Activated CD8-positive, alpha-beta memory T cell treated with anti-CD3 and anti-CD28 coated beads, Interleukin-2, amount 10 ng/mL, durations not matched to agents 7 days and 5 days (primary cell): ENCODE measurements around the gene RWDD1. TPM values are rescaled to one million over a fixed set of nuclear protein-coding genes. Genes with fewer than 3 reads are reported as not detected.

Experiments
- ATAC-seq: fragments of 150-1000 bp; cut with Tn5 transposase; one replicate; pipeline ENCODE4 v1.10.0; 2021; ENCODE audit warnings: moderate library complexity
- CTCF ChIA-PET: fragments of 350-600 bp; sonication (Branson Sonifier 250); formaldehyde crosslinking; loops from one replicate; lab custom pipeline; 2021; ENCODE audit warnings: antibody characterized with exemption; lab: Charles Lee
- DNase-seq: peaks from one replicate; pipeline ENCODE4 v3.0.0-alpha.2; 2020
- H3K27ac Mint-ChIP-seq: one replicate; pipeline ENCODE4 v1.8.0; 2021; ENCODE audit warnings: mild to moderate bottlenecking, mixed read lengths
- H3K27me3 Mint-ChIP-seq: one replicate; pipeline ENCODE4 v1.8.0; 2021; ENCODE audit warnings: mixed read lengths
- H3K36me3 Mint-ChIP-seq: one replicate; pipeline ENCODE4 v1.8.0; 2021; ENCODE audit warnings: mild to moderate bottlenecking, mixed read lengths
- H3K4me1 Mint-ChIP-seq: one replicate; pipeline ENCODE4 v1.8.0; 2021; ENCODE audit warnings: mixed read lengths
- H3K4me3 Mint-ChIP-seq: one replicate; pipeline ENCODE4 v1.8.0; 2021; ENCODE audit warnings: mild to moderate bottlenecking, moderate library complexity, mixed read lengths
- H3K9me3 Mint-ChIP-seq: one replicate; pipeline ENCODE4 v1.8.0; 2022; ENCODE audit warnings: low read depth, mixed read lengths
- total RNA-seq, 2 experiments: library from RNA; stranded (reverse); gene quantifications; one replicate each; pipeline ENCODE4 v1.2.3, GENCODE V29; 2021

The RWDD1 gene
- total RNA-seq, 2 experiments from 2014 or later = 39.9 to 44.2 TPM

- DNase-seq = no peak
- peaks cover 20% of the 10 kb centered on the region for H3K27me3 Mint-ChIP-seq
- no peaks in the 10 kb centered on the region for H3K36me3 Mint-ChIP-seq
- H3K4me3 Mint-ChIP-seq = no peak overlapping the region
- peaks cover 9% of the 10 kb centered on the region for H3K4me1 Mint-ChIP-seq
- ATAC-seq = no peak
- CTCF ChIA-PET = interaction anchor here (0.5 to 1.4 kb wide), 2 partner anchors 276 to 286 kb away, joined by 3 to 4 read pairs; no protein-coding TSS in a partner anchor
- no peaks in the 10 kb centered on the region for H3K9me3 Mint-ChIP-seq
- no peak overlapping the region for H3K27ac Mint-ChIP-seq
Measured at GRCh38 chr6:116564311-116564710, 7.0 kb upstream of the RWDD1 start.

DNA sequence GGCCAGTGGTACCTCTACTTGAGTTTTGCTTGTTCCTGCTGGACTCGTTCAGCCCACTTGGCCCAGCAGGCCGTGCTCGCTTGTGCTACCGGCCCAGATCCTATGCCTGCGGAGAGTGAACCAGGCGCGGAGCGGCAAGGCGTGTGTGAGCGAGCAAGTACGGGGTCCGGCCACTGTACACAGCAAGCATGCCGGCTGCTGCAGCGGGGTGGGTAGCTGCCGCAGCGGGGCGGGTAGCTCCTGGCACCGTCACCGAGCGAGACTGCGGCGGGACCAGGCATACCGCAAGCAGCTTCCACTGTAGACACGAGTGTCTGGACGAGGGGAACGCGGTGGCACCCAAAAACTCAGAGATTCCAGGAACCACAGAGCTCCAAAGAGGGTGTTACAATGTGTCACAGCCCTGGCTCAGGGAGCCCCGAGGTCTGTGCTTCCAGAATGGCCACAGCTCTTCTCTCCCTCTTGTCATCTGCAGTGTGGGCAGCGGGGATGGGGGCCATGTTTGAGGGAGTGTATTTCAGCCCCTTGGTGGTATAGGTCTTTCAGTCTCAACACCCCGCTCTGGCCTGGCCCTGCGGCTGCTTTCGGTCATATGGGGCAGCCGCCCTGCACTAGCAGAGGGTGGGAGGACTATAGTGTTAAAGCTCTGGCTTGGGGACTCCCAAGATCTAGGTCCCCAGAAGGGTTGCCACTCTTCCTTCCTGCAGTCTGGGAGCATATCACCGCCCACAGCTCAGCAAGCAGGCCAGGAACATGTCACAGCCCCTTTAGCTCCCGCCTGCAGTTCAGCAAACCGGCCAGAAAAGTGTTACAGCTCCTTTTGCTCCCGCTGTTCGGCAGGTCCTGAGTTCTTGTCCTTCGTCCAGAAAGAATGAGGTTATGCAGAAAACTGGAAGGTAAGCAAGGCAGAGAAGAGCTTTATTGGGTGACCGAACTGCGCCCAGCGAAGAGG is 6.1 kb upstream of the RWDD1 start:
- Mint-ChIP-seq H3K27me3 (peaks cover 20% of the 10 kb centered on the region), H3K4me1 (peaks cover 14% of the 10 kb centered on the region), H3K9me3 (no peaks in the 10 kb centered on the region), H3K36me3 (no peaks in the 10 kb centered on the region), H3K4me3 (no peak overlapping the region), H3K27ac (no peak overlapping the region)
- ATAC-seq = peak; percentile 37
- DNase-seq = no peak
- CTCF ChIA-PET = interaction anchor here (0.8 to 1.4 kb wide), 2 partner anchors 277 to 304 kb away, joined by 3 to 4 read pairs; no protein-coding TSS in a partner anchor

GRCh38 chr6:116568111-116568510 is 3.2 kb upstream of the RWDD1 start:
- H3K27ac Mint-ChIP-seq = no peak overlapping the region

GRCh38 chr6:116568821-116569755 is 2.2 kb upstream of the RWDD1 start:
- CTCF ChIA-PET = interaction anchor here (0.6 kb wide), 1 partner anchor 231 kb away, joined by 3 read pairs; no protein-coding TSS in a partner anchor
- ATAC-seq (no peak), DNase-seq (no peak)
- H3K4me3 Mint-ChIP-seq = no peak overlapping the region
- peaks cover 10% of the 10 kb centered on the region for H3K27me3 Mint-ChIP-seq
- H3K36me3 Mint-ChIP-seq = peaks cover 2% of the 10 kb centered on the region
- H3K4me1 Mint-ChIP-seq = peaks cover 35% of the 10 kb centered on the region
- H3K27ac Mint-ChIP-seq = no peak overlapping the region
- H3K9me3 Mint-ChIP-seq = no peaks in the 10 kb centered on the region

More at GRCh38 chr6:116568111-116568510, 3.2 kb upstream of the RWDD1 start:
- ATAC-seq = no peak
- no peak for DNase-seq
- Mint-ChIP-seq H3K4me1 (peaks cover 26% of the 10 kb centered on the region), H3K4me3 (no peak overlapping the region), H3K27me3 (peaks cover 16% of the 10 kb centered on the region), H3K9me3 (no peaks in the 10 kb centered on the region), H3K36me3 (no peaks in the 10 kb centered on the region)
- CTCF ChIA-PET = no interaction called here

DNA sequence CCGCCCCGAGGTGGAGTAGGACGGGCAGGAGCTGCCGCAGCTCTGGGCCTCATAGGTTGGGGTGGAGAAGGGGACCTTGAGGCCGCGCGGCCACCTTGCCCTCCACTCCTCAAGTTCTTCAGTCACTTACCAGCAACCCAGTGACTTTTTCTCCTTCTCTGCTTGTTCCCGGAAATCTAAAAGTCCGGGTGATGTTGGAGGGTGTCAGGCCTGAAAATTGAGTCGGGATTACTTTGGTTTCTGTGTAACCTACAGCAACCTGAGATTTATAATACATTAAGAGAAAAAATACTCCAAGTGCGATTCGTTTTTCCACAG is 338 bp downstream of the RWDD1 start:
- Mint-ChIP-seq H3K9me3 (no peaks in the 10 kb centered on the region), H3K27me3 (no peaks in the 10 kb centered on the region), H3K4me1 (peaks cover 40% of the 10 kb centered on the region), H3K4me3 (peak overlapping the region; percentile 96), H3K27ac (peak overlapping the region; percentile 97), H3K36me3 (peaks cover 15% of the 10 kb centered on the region)
- no peak for ATAC-seq
- no peak for DNase-seq
- CTCF ChIA-PET = interaction anchor here (0.9 to 2.8 kb wide), 10 partner anchors 10 to 318 kb away, joined by 3 to 27 read pairs (median 3); partner anchors contain the start of genes RSPH4A, TSPYL1 and TSPYL4

- CTCF ChIA-PET = interaction anchor here (1.0 to 2.8 kb wide), 8 partner anchors 9 to 295 kb away, joined by 3 to 27 read pairs (median 3); partner anchors contain the start of gene TSPYL1
- Mint-ChIP-seq H3K9me3 (no peaks in the 10 kb centered on the region), H3K27me3 (no peaks in the 10 kb centered on the region), H3K36me3 (peaks cover 17% of the 10 kb centered on the region), H3K4me3 (peak overlapping the region; percentile 96), H3K4me1 (peaks cover 43% of the 10 kb centered on the region), H3K27ac (peak overlapping the region; percentile 97)
- ATAC-seq (no peak), DNase-seq (no peak)
Measured at GRCh38 chr6:116572162-116572561, 858 bp downstream of the RWDD1 start.

GRCh38 chr6:116575227-116575626 is 3.9 kb downstream of the RWDD1 start:
- DNase-seq (no peak), ATAC-seq (no peak)
- H3K36me3 Mint-ChIP-seq = peaks cover 31% of the 10 kb centered on the region
- H3K27me3 Mint-ChIP-seq = no peaks in the 10 kb centered on the region
- CTCF ChIA-PET = no interaction called here
- no peak overlapping the region for H3K4me3 Mint-ChIP-seq
- no peak overlapping the region for H3K27ac Mint-ChIP-seq
- H3K9me3 Mint-ChIP-seq = no peaks in the 10 kb centered on the region
- peaks cover 40% of the 10 kb centered on the region for H3K4me1 Mint-ChIP-seq

DNA sequence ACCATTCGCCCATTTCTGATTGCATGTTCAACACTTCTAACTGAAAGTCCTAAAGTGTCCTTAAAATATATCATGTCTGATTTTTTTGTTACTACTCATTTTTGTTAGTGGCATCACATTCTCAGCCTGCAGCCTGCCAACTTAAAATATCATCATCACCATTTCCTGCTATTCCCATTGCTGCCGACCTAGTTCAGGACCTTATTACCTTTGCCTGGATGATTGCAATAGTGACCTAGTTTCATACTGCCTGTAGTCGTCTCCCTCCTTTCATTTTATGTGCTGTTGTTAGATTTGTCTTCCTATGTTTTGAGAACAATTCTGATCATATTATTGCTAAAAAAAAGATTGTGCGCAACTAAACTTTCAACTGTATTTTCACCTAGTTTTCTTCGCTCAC is 6.2 kb downstream of the RWDD1 start:
- ATAC-seq (no peak), DNase-seq (no peak)
- CTCF ChIA-PET = interaction anchor here (0.5 to 0.7 kb wide), 2 partner anchors 13 to 162 kb away, joined by 3 read pairs; no protein-coding TSS in a partner anchor
- peaks cover 36% of the 10 kb centered on the region for H3K36me3 Mint-ChIP-seq
- no peaks in the 10 kb centered on the region for H3K27me3 Mint-ChIP-seq
- H3K4me3 Mint-ChIP-seq = no peak overlapping the region
- H3K9me3 Mint-ChIP-seq = no peaks in the 10 kb centered on the region
- no peak overlapping the region for H3K27ac Mint-ChIP-seq
- H3K4me1 Mint-ChIP-seq = peaks cover 32% of the 10 kb centered on the region

DNA sequence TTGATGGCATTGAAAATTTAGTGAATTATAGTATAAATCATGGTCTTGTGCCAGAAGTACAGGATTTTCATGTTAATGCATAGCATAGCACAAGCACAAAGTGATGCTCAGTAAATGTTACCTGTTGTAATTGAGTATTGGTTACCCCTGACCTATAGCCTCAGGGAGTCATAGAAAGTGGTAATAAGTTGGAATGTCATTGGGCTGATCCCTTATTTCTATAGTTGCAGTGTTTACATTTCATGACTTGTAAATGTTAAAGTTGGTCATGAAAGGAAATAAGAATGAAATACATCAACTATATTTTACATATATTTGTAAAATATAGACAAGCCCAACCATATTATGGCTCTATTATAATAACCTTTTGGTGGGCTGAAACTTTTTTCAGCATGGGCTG is 7.0 kb downstream of the RWDD1 start:
- CTCF ChIA-PET = no interaction called here
- Mint-ChIP-seq H3K27me3 (no peaks in the 10 kb centered on the region), H3K4me1 (peaks cover 25% of the 10 kb centered on the region), H3K36me3 (peaks cover 36% of the 10 kb centered on the region), H3K9me3 (no peaks in the 10 kb centered on the region), H3K27ac (no peak overlapping the region), H3K4me3 (no peak overlapping the region)
- DNase-seq = no peak
- ATAC-seq = no peak

DNA sequence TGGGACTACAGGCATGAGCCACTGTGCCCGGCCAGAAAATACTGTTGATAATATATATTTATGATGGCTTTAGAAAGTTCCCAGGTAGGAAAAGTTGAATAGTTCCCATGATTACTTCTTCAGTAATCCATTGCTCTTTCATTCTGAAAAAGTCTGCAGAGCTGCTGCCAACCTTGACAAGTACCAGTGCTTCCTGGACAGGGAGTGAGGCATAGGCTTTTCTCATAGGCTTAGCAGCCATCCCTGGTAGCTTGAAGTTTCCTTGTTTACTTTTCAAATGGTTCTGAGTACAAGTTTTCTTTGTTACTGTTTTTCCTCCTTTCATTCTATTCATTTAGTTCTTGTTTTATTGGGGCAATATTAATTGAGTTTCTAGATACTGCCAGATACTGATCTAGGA is 7.8 kb downstream of the RWDD1 start:
- Mint-ChIP-seq H3K27me3 (no peaks in the 10 kb centered on the region), H3K9me3 (no peaks in the 10 kb centered on the region), H3K27ac (no peak overlapping the region), H3K36me3 (peaks cover 35% of the 10 kb centered on the region), H3K4me1 (peaks cover 18% of the 10 kb centered on the region), H3K4me3 (no peak overlapping the region)
- no peak for DNase-seq
- CTCF ChIA-PET = interaction anchor here (1.1 kb wide), 2 partner anchors 16 to 18 kb away, joined by 3 read pairs; no protein-coding TSS in a partner anchor
- ATAC-seq = no peak

DNA sequence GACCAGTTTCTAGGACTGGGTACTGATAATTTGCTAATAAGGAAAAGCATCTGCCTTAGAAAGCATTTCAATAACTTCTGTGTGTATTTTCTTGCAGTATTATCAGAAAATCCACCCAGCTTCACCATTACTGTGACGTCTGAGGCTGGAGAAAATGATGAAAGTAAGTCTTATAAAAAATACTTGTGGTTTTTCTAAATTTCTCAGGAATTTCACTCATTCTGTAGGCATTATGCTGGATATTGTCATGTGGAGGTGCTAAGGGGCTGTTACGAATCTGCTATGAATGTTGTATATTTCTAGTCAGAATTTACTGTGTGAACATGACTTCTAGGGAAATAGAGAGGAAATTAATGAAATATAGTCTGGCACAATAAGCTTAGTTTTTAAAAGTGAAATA is 8.9 kb downstream of the RWDD1 start:
- CTCF ChIA-PET = interaction anchor here (1.1 to 2.6 kb wide), 3 partner anchors 9 to 19 kb away, joined by 3 to 7 read pairs (median 3); partner anchors contain the start of gene RWDD1

DNA sequence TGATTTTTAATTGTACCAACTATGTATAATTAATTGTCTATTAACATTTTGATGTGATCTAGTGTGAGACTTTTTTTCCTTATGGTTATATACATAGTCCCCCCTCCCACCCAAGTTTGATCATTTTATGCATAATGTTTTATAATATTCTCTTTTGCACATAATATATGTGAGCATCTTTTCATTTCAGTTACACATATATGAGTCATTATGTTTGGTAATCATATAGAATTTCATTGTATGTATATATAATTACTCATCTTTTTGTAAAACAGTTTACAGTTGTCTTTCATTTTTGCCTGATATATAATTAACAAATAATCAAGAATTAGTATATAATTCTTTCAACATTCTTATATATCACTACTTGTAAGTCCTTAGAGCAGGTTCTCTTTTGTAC is 15.0 kb downstream of the RWDD1 start:
- Mint-ChIP-seq H3K4me3 (no peak overlapping the region), H3K4me1 (no peaks in the 10 kb centered on the region), H3K36me3 (peaks cover 37% of the 10 kb centered on the region), H3K27ac (no peak overlapping the region), H3K27me3 (no peaks in the 10 kb centered on the region), H3K9me3 (no peaks in the 10 kb centered on the region)
- ATAC-seq (no peak), DNase-seq (no peak)
- CTCF ChIA-PET = no interaction called here

More for the DNA sequence above, 8.9 kb downstream of the RWDD1 start:
- Mint-ChIP-seq H3K27me3 (no peaks in the 10 kb centered on the region), H3K36me3 (peaks cover 39% of the 10 kb centered on the region), H3K4me3 (no peak overlapping the region), H3K9me3 (no peaks in the 10 kb centered on the region), H3K4me1 (peaks cover 14% of the 10 kb centered on the region), H3K27ac (no peak overlapping the region)
- DNase-seq (no peak), ATAC-seq (no peak)

DNA sequence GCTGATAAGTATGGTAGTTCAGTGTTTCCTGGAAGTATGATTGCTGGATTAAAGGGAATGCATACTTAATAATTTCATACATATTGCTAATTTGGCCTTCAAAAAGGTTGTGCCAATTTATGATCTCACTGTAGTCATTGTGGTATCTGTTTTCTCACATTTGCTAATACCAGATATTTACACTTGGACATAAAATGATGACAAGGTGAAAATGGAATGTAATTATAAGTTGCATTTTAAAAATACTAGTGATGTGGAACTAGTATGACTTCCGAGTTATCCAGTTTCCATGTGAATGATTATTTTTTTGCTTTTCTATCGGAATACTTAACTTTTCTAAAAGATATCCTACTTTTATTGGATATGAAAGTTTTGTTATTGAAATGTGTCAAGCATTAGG is 15.4 kb downstream of the RWDD1 start:
- DNase-seq (no peak), ATAC-seq (no peak)
- Mint-ChIP-seq H3K4me1 (no peaks in the 10 kb centered on the region), H3K4me3 (no peak overlapping the region), H3K27ac (no peak overlapping the region), H3K36me3 (peaks cover 37% of the 10 kb centered on the region), H3K9me3 (no peaks in the 10 kb centered on the region), H3K27me3 (no peaks in the 10 kb centered on the region)
- CTCF ChIA-PET = no interaction called here
